Aorta (tissue), 5 donors: Measurements from ENCODE around the gene SEMA6B. TPM values are rescaled to one million over a fixed set of nuclear protein-coding genes. Genes with fewer than 3 reads are reported as not detected.

Experiments used
- ATAC-seq: fragments of 200-7000 bp; cut with Tn5 transposase; one replicate; pipeline ENCODE4 v1.9.1; 2022; ENCODE audit warnings: moderate library complexity; ENCODE audit not compliant: low FRiP score
- DNase-seq, 2 donors: peaks; one replicate each; pipeline ENCODE4 v3.0.0-alpha.2; 2020
- H3K27ac ChIP-seq, 2 donors: one replicate each; pipeline ENCODE4 v1.5.1; 2013; ENCODE audit warnings: low read length in 2 of 2, mild to moderate bottlenecking in 2 of 2, moderate library complexity in 2 of 2, control low read depth in 1 of 2, inconsistent platforms in 1 of 2, low read depth in 1 of 2
- H3K27me3 ChIP-seq, 2 donors: one replicate each; pipeline ENCODE4 v1.6.1; 2013; ENCODE audit warnings: control low read depth in 1 of 2, low read length in 1 of 2, mild to moderate bottlenecking in 1 of 2, moderate library complexity in 1 of 2; ENCODE audit not compliant: insufficient read depth in 2 of 2, control insufficient read depth in 1 of 2
- H3K36me3 ChIP-seq, 2 donors: one replicate each; pipeline ENCODE4 v1.6.1; 2013; ENCODE audit warnings: control low read depth in 1 of 2, low read length in 1 of 2, mild to moderate bottlenecking in 1 of 2; ENCODE audit not compliant: insufficient read depth in 2 of 2, control insufficient read depth in 1 of 2
- H3K4me1 ChIP-seq, 2 donors: one replicate each; pipeline ENCODE4 v1.6.1; 2013; ENCODE audit warnings: low read length in 2 of 2, control low read depth in 1 of 2, mild to moderate bottlenecking in 1 of 2, moderate library complexity in 1 of 2; ENCODE audit not compliant: insufficient read depth in 2 of 2, control insufficient read depth in 1 of 2
- H3K4me3 ChIP-seq, 2 donors: one replicate each; pipeline ENCODE4 v1.5.1; 2013; ENCODE audit warnings: low read length in 2 of 2, control low read depth in 1 of 2, mild to moderate bottlenecking in 1 of 2
- H3K9me3 ChIP-seq: one replicate; pipeline ENCODE4 v1.6.1; 2013; ENCODE audit warnings: mild to moderate bottlenecking, low read length; ENCODE audit not compliant: control insufficient read depth
- WGBS, 2 donors: extraction: QIAGEN DNeasy Blood & Tissue Kit; methylation state at CpG; one replicate each; pipeline ENCODE4 v1.1.7; 2013; 5-methylcytosine and 5-hydroxymethylcytosine counted together
- intact Hi-C, 2 donors: fragments of 100-400 bp; cut with DNase I; formaldehyde crosslinking; loops; one replicate each; pipeline versions ENCODE4 v1.14.2 to v1.15.0; 2022
- polyA plus RNA-seq, 2 donors: library from polyadenylated mRNA; stranded (reverse); fragments of 200-250 nt; gene quantifications; one replicate each; pipeline ENCODE4 v1.2.3, GENCODE V29; 2013
- total RNA-seq, 2 donors: library from RNA; stranded (reverse); fragmentation: NEBNext Ultra II Directional; extraction: Animal tissue kit (Norgen Biotek cat#: 25700); gene quantifications; one replicate each; pipeline ENCODE4 v1.2.1, GENCODE V29; 2021
- donor health status: healthy with polysubstance abuse.
- donor health status: Bipolar disorder and iron deficiency.
- donor health status: DM: no; HTN: no; CAD: no.
- donor health status: DM: no; HTN: no; CAD: no.
- donor health status: DM: yes; HTN: yes; CAD: no.

SEMA6B gene
- total and polyA plus RNA-seq, 4 donors, result 0.43 to 32.0 (median 13.5) TPM

GRCh38 chr19:4493929-4494690 is 65.4 kb downstream of the SEMA6B start:
- H3K4me1 ChIP-seq, result no peaks in the 10 kb centered on the region
- no peaks in the 10 kb centered on the region for H3K9me3 ChIP-seq
- peaks cover 0 to 10% of the 10 kb centered on the region in 2 donors for H3K36me3 ChIP-seq
- DNase-seq (no peak), ATAC-seq (no peak)
- intact Hi-C loops, result no loop called here
- no peaks in the 10 kb centered on the region for H3K27me3 ChIP-seq
- no peak overlapping the region for H3K27ac ChIP-seq
- H3K4me3 ChIP-seq, result no peak overlapping the region
- 95 to 97% methylated on average over 59 to 61 of the region's 61 CpGs for WGBS, 2 donors

GRCh38 chr19:4493104-4493928 is 66.2 kb downstream of the SEMA6B start:
- no peak overlapping the region for H3K27ac ChIP-seq
- no peaks in the 10 kb centered on the region for H3K4me1 ChIP-seq
- ATAC-seq, result no peak
- no peaks in the 10 kb centered on the region for H3K27me3 ChIP-seq
- no peak overlapping the region for H3K4me3 ChIP-seq
- H3K9me3 ChIP-seq, result no peaks in the 10 kb centered on the region
- 94 to 96% methylated on average over 34 to 41 of the region's 41 CpGs for WGBS, 2 donors
- no peak for DNase-seq
- H3K36me3 ChIP-seq, result peaks cover 0 to 8% of the 10 kb centered on the region in 2 donors
- intact Hi-C loops, result no loop called here

Other genes with a start within 250 kb of the SEMA6B start
- 1 to 10 TPM; 1.9 to 2.2 TPM for gene STAP2, start 220.9 kb downstream of the SEMA6B start, total RNA-seq
- gene STAP2, start 220.9 kb downstream of the SEMA6B start, polyA plus RNA-seq, result 10 to 100 TPM in 1 of 2 donors, under 1 TPM in 1; 0.13 to 27.8 TPM
- 10 to 100 TPM; 13.5 to 14.3 TPM for gene MPND, start 216.1 kb downstream of the SEMA6B start, total RNA-seq
- 10 to 100 TPM; 16.0 to 17.9 TPM for gene MPND, start 216.1 kb downstream of the SEMA6B start, polyA plus RNA-seq
- 10 to 100 TPM; 66.5 to 69.7 TPM for gene SH3GL1, start 159.1 kb downstream of the SEMA6B start, total RNA-seq
- gene SH3GL1, start 159.1 kb downstream of the SEMA6B start, polyA plus RNA-seq, result 10 to 100 TPM; 37.7 to 48.6 TPM
- gene CHAF1A, start 157.0 kb downstream of the SEMA6B start, total RNA-seq, result 1 to 10 TPM; 6.5 to 7.0 TPM
- gene CHAF1A, start 157.0 kb downstream of the SEMA6B start, polyA plus RNA-seq, result 1 to 10 TPM; 5.2 to 9.3 TPM
- gene UBXN6, start 101.9 kb downstream of the SEMA6B start, total RNA-seq, result 10 to 100 TPM; 84.9 to 86.7 TPM
- 100 to 1,000 TPM in 1 of 2 donors, 10 to 100 TPM in 1; 78.5 to 181 TPM for gene UBXN6, start 101.9 kb downstream of the SEMA6B start, polyA plus RNA-seq
- 10 to 100 TPM; 23.6 to 36.1 TPM for gene HDGFL2, start 87.4 kb downstream of the SEMA6B start, total RNA-seq
- gene HDGFL2, start 87.4 kb downstream of the SEMA6B start, polyA plus RNA-seq, result 10 to 100 TPM; 15.4 to 47.9 TPM
- gene PLIN4, start 41.2 kb downstream of the SEMA6B start, total RNA-seq, result 1 to 10 TPM; 5.7 to 7.4 TPM
- under 1 TPM; 0.61 to 0.63 TPM for gene PLIN4, start 41.2 kb downstream of the SEMA6B start, polyA plus RNA-seq
- gene PLIN5, start 24.5 kb downstream of the SEMA6B start, total RNA-seq, result 1 to 10 TPM; 2.0 to 3.8 TPM
- 1 to 10 TPM in 1 of 2 donors, under 1 TPM in 1; 0.38 to 2.4 TPM for gene PLIN5, start 24.5 kb downstream of the SEMA6B start, polyA plus RNA-seq
- 1 to 10 TPM; 1.4 to 2.8 TPM for gene LRG1, start 19.6 kb downstream of the SEMA6B start, total RNA-seq
- 1 to 10 TPM in 1 of 2 donors, under 1 TPM in 1; 0.75 to 1.5 TPM for gene LRG1, start 19.6 kb downstream of the SEMA6B start, polyA plus RNA-seq
- gene TNFAIP8L1, start 79.8 kb upstream of the SEMA6B start, total RNA-seq, result 10 to 100 TPM in 1 of 2 donors, 1 to 10 TPM in 1; 5.4 to 13.5 TPM
- 1 to 10 TPM; 1.6 to 3.9 TPM for gene TNFAIP8L1, start 79.8 kb upstream of the SEMA6B start, polyA plus RNA-seq
- 10 to 100 TPM; 59.4 to 67.9 TPM for gene MYDGF, start 110.7 kb upstream of the SEMA6B start, total RNA-seq
- 100 to 1,000 TPM in 1 of 2 donors, 10 to 100 TPM in 1; 69.9 to 117 TPM for gene MYDGF, start 110.7 kb upstream of the SEMA6B start, polyA plus RNA-seq
- gene DPP9, start 164.2 kb upstream of the SEMA6B start, total RNA-seq, result 10 to 100 TPM; 46.1 to 56.4 TPM
- gene DPP9, start 164.2 kb upstream of the SEMA6B start, polyA plus RNA-seq, result 10 to 100 TPM; 16.4 to 33.8 TPM
- gene FEM1A, start 232.1 kb upstream of the SEMA6B start, total RNA-seq, result 1 to 10 TPM; 6.9 to 9.0 TPM
- 1 to 10 TPM; 2.6 to 3.1 TPM for gene FEM1A, start 232.1 kb upstream of the SEMA6B start, polyA plus RNA-seq